Skeletal muscle satellite cell (primary cell): ENCODE results near the gene TRIM59.

ENCODE experiments used
- H3K27me3 ChIP-seq: 2 replicates; pipeline ENCODE4 v1.7.0; 2013; ENCODE audit warnings: low read length; ENCODE audit not compliant: control insufficient read depth, insufficient read depth
- H3K36me3 ChIP-seq: 2 replicates; pipeline ENCODE4 v1.7.0; 2013; ENCODE audit warnings: mild to moderate bottlenecking, control low read depth, low read length; ENCODE audit not compliant: insufficient read depth
- H3K4me1 ChIP-seq: 2 replicates; pipeline ENCODE4 v1.7.0; 2013; ENCODE audit warnings: low read length; ENCODE audit not compliant: control insufficient read depth, insufficient read depth
- H3K4me2 ChIP-seq: 2 replicates; pipeline ENCODE4 v1.7.0; 2013; ENCODE audit warnings: mild to moderate bottlenecking, low read length
- H3K4me3 ChIP-seq: 2 replicates; pipeline ENCODE4 v1.7.0; 2013; ENCODE audit warnings: low read length
- H3K9ac ChIP-seq: 2 replicates; pipeline ENCODE4 v1.7.0; 2013; ENCODE audit warnings: mild to moderate bottlenecking, low read depth, low read length, moderate library complexity
- H3K9me3 ChIP-seq: replicated peaks from 2 replicates; pipeline ENCODE4 v1.7.0; 2013; ENCODE audit warnings: mild to moderate bottlenecking, control low read depth, low read length

The TRIM59 gene

GRCh38 chr3:160475153-160475552, 25.6 kb upstream of the TRIM59 start:
- Histone ChIP-seq H3K36me3 (no peaks in the 10 kb centered on the region), H3K27me3 (no peaks in the 10 kb centered on the region), H3K9me3 (no peaks in the 10 kb centered on the region), H3K9ac (no peak overlapping the region), H3K4me2 (no peak overlapping the region), H3K4me3 (no peak overlapping the region), H3K4me1 (peaks cover 32% of the 10 kb centered on the region)

- no peak overlapping the region for H3K9ac ChIP-seq
- peaks cover 32% of the 10 kb centered on the region for H3K4me1 ChIP-seq
- no peaks in the 10 kb centered on the region for H3K36me3 ChIP-seq
- no peaks in the 10 kb centered on the region for H3K9me3 ChIP-seq
- no peak overlapping the region for H3K4me3 ChIP-seq
- no peaks in the 10 kb centered on the region for H3K27me3 ChIP-seq
- H3K4me2 ChIP-seq = peak overlapping the region; percentile 55
Observed at GRCh38 chr3:160474416-160474838, 24.8 kb upstream of the TRIM59 start.

GRCh38 chr3:160473978-160474377, 24.4 kb upstream of the TRIM59 start:
- Histone ChIP-seq H3K4me1 (peaks cover 32% of the 10 kb centered on the region), H3K9me3 (no peaks in the 10 kb centered on the region), H3K4me3 (peak overlapping the region; percentile 4), H3K4me2 (peak overlapping the region; percentile 55), H3K9ac (peak overlapping the region; percentile 8), H3K36me3 (no peaks in the 10 kb centered on the region), H3K27me3 (no peaks in the 10 kb centered on the region)

- Histone ChIP-seq H3K9ac (no peak overlapping the region), H3K4me3 (no peak overlapping the region), H3K9me3 (no peaks in the 10 kb centered on the region), H3K4me1 (peaks cover 32% of the 10 kb centered on the region), H3K27me3 (no peaks in the 10 kb centered on the region), H3K4me2 (peak overlapping the region; percentile 32), H3K36me3 (no peaks in the 10 kb centered on the region)
Observed at GRCh38 chr3:160473221-160473620, 23.6 kb upstream of the TRIM59 start.

GRCh38 chr3:160472344-160472743, 22.8 kb upstream of the TRIM59 start:
- Histone ChIP-seq H3K4me3 (no peak overlapping the region), H3K9me3 (no peaks in the 10 kb centered on the region), H3K4me2 (no peak overlapping the region), H3K27me3 (no peaks in the 10 kb centered on the region), H3K36me3 (no peaks in the 10 kb centered on the region), H3K9ac (no peak overlapping the region), H3K4me1 (peaks cover 32% of the 10 kb centered on the region)

GRCh38 chr3:160471892-160472291, 22.3 kb upstream of the TRIM59 start:
- no peak overlapping the region for H3K9ac ChIP-seq
- H3K4me1 ChIP-seq = peaks cover 32% of the 10 kb centered on the region
- no peaks in the 10 kb centered on the region for H3K27me3 ChIP-seq

GRCh38 chr3:160470181-160470580, 20.6 kb upstream of the TRIM59 start:
- H3K36me3 ChIP-seq = no peaks in the 10 kb centered on the region
- no peaks in the 10 kb centered on the region for H3K27me3 ChIP-seq
- peaks cover 29% of the 10 kb centered on the region for H3K4me1 ChIP-seq
- H3K4me2 ChIP-seq = no peak overlapping the region
- H3K9ac ChIP-seq = no peak overlapping the region
- no peaks in the 10 kb centered on the region for H3K9me3 ChIP-seq
- no peak overlapping the region for H3K4me3 ChIP-seq

More at GRCh38 chr3:160471892-160472291, 22.3 kb upstream of the TRIM59 start:
- H3K4me2 ChIP-seq = no peak overlapping the region
- no peak overlapping the region for H3K4me3 ChIP-seq
- no peaks in the 10 kb centered on the region for H3K9me3 ChIP-seq
- no peaks in the 10 kb centered on the region for H3K36me3 ChIP-seq

- peaks cover 7% of the 10 kb centered on the region for H3K4me1 ChIP-seq
- no peak overlapping the region for H3K9ac ChIP-seq
- H3K9me3 ChIP-seq = no peaks in the 10 kb centered on the region
- H3K4me2 ChIP-seq = no peak overlapping the region
- H3K27me3 ChIP-seq = no peaks in the 10 kb centered on the region
- no peak overlapping the region for H3K4me3 ChIP-seq
- H3K36me3 ChIP-seq = no peaks in the 10 kb centered on the region
Observed at GRCh38 chr3:160464971-160465370, 15.4 kb upstream of the TRIM59 start.

- Histone ChIP-seq H3K27me3 (no peaks in the 10 kb centered on the region), H3K4me2 (no peak overlapping the region), H3K9me3 (no peaks in the 10 kb centered on the region), H3K36me3 (no peaks in the 10 kb centered on the region), H3K4me1 (peaks cover 7% of the 10 kb centered on the region), H3K4me3 (no peak overlapping the region), H3K9ac (no peak overlapping the region)
Observed at GRCh38 chr3:160464321-160464720, 14.7 kb upstream of the TRIM59 start.

- H3K36me3 ChIP-seq = no peaks in the 10 kb centered on the region
- H3K27me3 ChIP-seq = peaks cover 3% of the 10 kb centered on the region
- H3K4me3 ChIP-seq = no peak overlapping the region
- no peaks in the 10 kb centered on the region for H3K9me3 ChIP-seq
- no peak overlapping the region for H3K9ac ChIP-seq
- peaks cover 7% of the 10 kb centered on the region for H3K4me1 ChIP-seq
- H3K4me2 ChIP-seq = no peak overlapping the region
Observed at GRCh38 chr3:160460033-160460432, 10.4 kb upstream of the TRIM59 start.

GRCh38 chr3:160459450-160459970, 9.9 kb upstream of the TRIM59 start:
- no peaks in the 10 kb centered on the region for H3K36me3 ChIP-seq

GRCh38 chr3:160458151-160458550, 8.6 kb upstream of the TRIM59 start:
- H3K4me2 ChIP-seq = no peak overlapping the region
- no peaks in the 10 kb centered on the region for H3K36me3 ChIP-seq
- H3K4me1 ChIP-seq = peaks cover 7% of the 10 kb centered on the region
- peaks cover 3% of the 10 kb centered on the region for H3K27me3 ChIP-seq
- H3K9me3 ChIP-seq = no peaks in the 10 kb centered on the region
- H3K9ac ChIP-seq = no peak overlapping the region
- no peak overlapping the region for H3K4me3 ChIP-seq

More at GRCh38 chr3:160459450-160459970, 9.9 kb upstream of the TRIM59 start:
- Histone ChIP-seq H3K4me1 (peaks cover 7% of the 10 kb centered on the region), H3K4me3 (no peak overlapping the region), H3K4me2 (no peak overlapping the region), H3K9ac (no peak overlapping the region), H3K27me3 (peaks cover 3% of the 10 kb centered on the region), H3K9me3 (no peaks in the 10 kb centered on the region)
